ENCODE results near the gene BARD1.

DNA sequence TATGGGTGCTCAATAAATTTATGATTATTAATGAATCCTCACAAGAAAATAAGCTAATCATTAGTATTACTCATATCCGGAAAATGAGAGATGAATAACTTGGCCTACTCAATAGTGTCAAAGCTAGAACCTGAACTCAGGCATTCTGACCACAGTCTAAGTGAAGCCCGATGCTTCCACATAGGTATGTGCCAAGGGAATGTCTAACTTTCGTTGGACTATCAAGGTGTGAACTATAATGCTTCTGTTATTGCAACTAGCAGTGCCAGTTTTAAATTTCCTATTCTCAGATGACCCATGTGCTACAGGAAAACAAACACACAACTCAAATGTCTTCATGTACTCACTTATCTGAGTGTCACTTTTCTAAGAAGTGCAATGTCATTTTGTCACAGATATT, 1.8 kb downstream of the BARD1 start:
- TF ChIP-seq POLR2A (IDR thresholded peaks at IDR 0.05), result no peak
- no peak for TF ChIP-seq POLR2AphosphoS5 (IDR thresholded peaks at IDR 0.05)
